Prostate gland (tissue), 2 donors: ENCODE results near the gene DLG4. TPM values are rescaled to one million over a fixed set of nuclear protein-coding genes. Genes with fewer than 3 reads are reported as not detected.
"Not testable (repeated sequence)": the region's sequence is repeated elsewhere in the genome, so short reads cannot be mapped to it uniquely, and the experiment has no call there.

ENCODE experiments used
- DNase-seq: peaks from one replicate; pipeline ENCODE4 v3.0.0-alpha.2; 2019; ENCODE audit warnings: low spot score
- H3K27ac ChIP-seq, 2 donors: fragments of 200-600 bp; sonication (generic); 2 replicates each; pipeline ENCODE4 v1.5.1; 2017 to 2019
- H3K27me3 ChIP-seq: fragments of 200-600 bp; sonication (generic); replicated peaks from 2 replicates; pipeline ENCODE4 v1.5.1; 2019; ENCODE audit not compliant: insufficient read depth
- H3K36me3 ChIP-seq, 2 donors: fragments of 200-600 bp; sonication (generic); 1 replicate in 1 of 2; 2 replicates in 1 of 2; pipeline versions ENCODE4 v1.5.1 to v1.8.1; 2017 to 2019
- H3K4me1 ChIP-seq: fragments of 200-600 bp; sonication (generic); replicated peaks from 2 replicates; pipeline ENCODE4 v1.5.1; 2019
- H3K4me3 ChIP-seq, 2 donors: fragments of 200-600 bp; sonication (generic); 2 replicates each; pipeline ENCODE4 v1.5.1; 2017 to 2019
- H3K9me3 ChIP-seq: fragments of 200-600 bp; sonication (generic); 2 replicates; pipeline ENCODE4 v1.5.1; 2017
- CTCF ChIP-seq, 4 experiments: fragments of 200-600 bp in 2 of 4; fragments of 450-650 bp in 2 of 4; sonication (generic) in 2 of 4; IDR thresholded peaks; 1 replicate in 3 of 4; 2 replicates in 1 of 4; pipeline ENCODE4 v1.5.1; 2016 to 2019; ENCODE audit warnings: antibody characterized with exemption in 4 of 4, mild to moderate bottlenecking in 2 of 4, moderate library complexity in 2 of 4
- POLR2A ChIP-seq: fragments of 450-650 bp; IDR thresholded peaks from one replicate; pipeline ENCODE4 v1.6.1; 2016; ENCODE audit warnings: antibody characterized with exemption, mild to moderate bottlenecking
- POLR2AphosphoS5 ChIP-seq: sonication (generic); formaldehyde crosslinking; IDR thresholded peaks from one replicate; pipeline ENCODE4 v1.6.1; 2017; ENCODE audit warnings: antibody characterized with exemption
- WGBS: methylation state at CpG from one replicate; pipeline ENCODE4 v1.1.5; 2018; 5-methylcytosine and 5-hydroxymethylcytosine counted together
- intact Hi-C: fragments of 100-400 bp; cut with DNase I; formaldehyde crosslinking; loops from one replicate; pipeline ENCODE4 v1.14.2; 2022
- total RNA-seq, 2 donors: library from RNA; depleted of rRNA; stranded (reverse); fragments of >200 nt; gene quantifications; one replicate each; pipeline ENCODE4 v1.1.0, GENCODE V29; 2016

Gene DLG4
- total RNA-seq, 2 donors from 2014 or later, result 9.3 to 31.6 TPM

- intact Hi-C loops, result no loop called here
- Histone ChIP-seq H3K4me1 (no peaks in the 10 kb centered on the region), H3K36me3 (no peaks in the 10 kb centered on the region), H3K27ac (no peak overlapping the region), H3K4me3 (no peak overlapping the region), H3K9me3 (no peaks in the 10 kb centered on the region), H3K27me3 (no peaks in the 10 kb centered on the region)
- DNase-seq, result no peak
- 89% methylated on average over 14 of the region's 14 CpGs for WGBS
- no peak for TF ChIP-seq POLR2AphosphoS5
- no peak for TF ChIP-seq CTCF (IDR thresholded peaks at IDR 0.05)
- TF ChIP-seq POLR2A, result no peak
Observed at GRCh38 chr17:7190276-7190917, 29.2 kb downstream of the DLG4 start.

DNA sequence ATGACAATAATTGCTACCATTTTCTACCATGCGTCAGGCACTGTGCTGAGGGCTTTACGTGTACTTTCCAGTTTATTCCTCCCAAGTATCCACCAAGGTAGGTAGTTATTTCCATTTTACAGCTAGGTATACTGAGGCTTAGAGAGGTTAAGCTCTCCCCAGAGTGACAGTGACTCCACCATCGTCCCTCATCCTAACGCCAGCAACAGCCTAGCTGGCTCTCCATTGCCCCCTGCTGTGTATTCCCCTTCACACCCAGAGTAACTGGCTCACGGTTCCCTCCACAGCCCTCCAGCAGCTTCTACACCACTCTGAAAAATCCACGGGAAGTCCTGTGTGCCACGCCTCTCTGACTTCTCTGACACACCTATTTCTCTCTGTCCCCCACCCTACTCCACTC lies 33.4 kb downstream of the DLG4 start:
- Histone ChIP-seq H3K36me3 (no peaks in the 10 kb centered on the region), H3K27ac (no peak overlapping the region), H3K27me3 (no peaks in the 10 kb centered on the region), H3K4me1 (no peaks in the 10 kb centered on the region), H3K4me3 (no peak overlapping the region), H3K9me3 (no peaks in the 10 kb centered on the region)
- TF ChIP-seq POLR2A, result no peak
- no peak for TF ChIP-seq POLR2AphosphoS5
- no peak for TF ChIP-seq CTCF (IDR thresholded peaks at IDR 0.05)
- intact Hi-C loops, result no loop called here
- DNase-seq, result no peak
- WGBS, result 61% methylated on average over 7 of the region's 7 CpGs

DNA sequence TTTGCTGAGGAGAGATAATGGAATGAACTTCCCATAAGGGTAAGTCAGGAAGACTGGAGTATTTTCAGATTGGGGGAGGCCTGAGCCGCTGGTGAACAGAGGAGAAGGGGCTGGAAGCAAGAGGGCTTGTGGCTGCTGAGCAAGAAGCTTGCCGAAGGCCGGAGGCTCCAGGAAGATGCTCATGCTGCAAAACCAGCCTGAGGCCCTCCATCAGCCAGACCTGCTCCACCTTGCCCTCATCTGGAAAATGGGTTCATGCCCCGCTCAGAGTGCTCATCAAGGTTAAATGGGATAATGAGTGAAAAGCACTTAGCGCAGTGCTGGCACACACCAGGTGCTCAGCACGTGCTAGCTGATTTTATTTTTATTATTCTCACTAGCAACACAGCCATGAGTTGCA lies 35.0 kb downstream of the DLG4 start:
- TF ChIP-seq CTCF (IDR thresholded peaks at IDR 0.05) (no peak), POLR2AphosphoS5 (no peak), POLR2A (no peak)
- WGBS, result 90% methylated on average over 6 of the region's 6 CpGs
- H3K27me3 ChIP-seq, result no peaks in the 10 kb centered on the region
- H3K9me3 ChIP-seq, result no peaks in the 10 kb centered on the region
- H3K36me3 ChIP-seq, result no peaks in the 10 kb centered on the region
- H3K4me3 ChIP-seq, result no peak overlapping the region
- no peak for DNase-seq
- H3K4me1 ChIP-seq, result no peaks in the 10 kb centered on the region
- no peak overlapping the region for H3K27ac ChIP-seq
- intact Hi-C loops, result no loop called here

GRCh38 chr17:7184091-7184488 lies 35.5 kb downstream of the DLG4 start:
- peak; percentile 42 for DNase-seq
- Histone ChIP-seq H3K4me1 (no peaks in the 10 kb centered on the region), H3K9me3 (no peaks in the 10 kb centered on the region), H3K36me3 (no peaks in the 10 kb centered on the region), H3K27ac (no peak overlapping the region), H3K27me3 (no peaks in the 10 kb centered on the region), H3K4me3 (no peak overlapping the region)
- TF ChIP-seq POLR2A (no peak), POLR2AphosphoS5 (no peak), CTCF (IDR thresholded peaks at IDR 0.05) (no peak)
- 52% methylated on average over 14 of the region's 14 CpGs for WGBS
- intact Hi-C loops, result no loop called here

GRCh38 chr17:7183433-7184090 lies 36.1 kb downstream of the DLG4 start:
- WGBS, result 84% methylated on average over 7 of the region's 7 CpGs
- no peak for DNase-seq

GRCh38 chr17:7182101-7182500 lies 37.5 kb downstream of the DLG4 start:
- DNase-seq, H3K4me1 ChIP-seq, H3K9me3 ChIP-seq, H3K27me3 ChIP-seq, intact Hi-C loops, H3K27ac ChIP-seq, H3K4me3 ChIP-seq, H3K36me3 ChIP-seq: not testable (repeated sequence)
- WGBS, result 94% methylated on average over 2 of the region's 2 CpGs

More at GRCh38 chr17:7183433-7184090, 36.1 kb downstream of the DLG4 start:
- Histone ChIP-seq H3K9me3 (no peaks in the 10 kb centered on the region), H3K27ac (no peak overlapping the region), H3K27me3 (no peaks in the 10 kb centered on the region), H3K36me3 (no peaks in the 10 kb centered on the region), H3K4me3 (no peak overlapping the region), H3K4me1 (no peaks in the 10 kb centered on the region)
- intact Hi-C loops, result no loop called here
- no peak for TF ChIP-seq POLR2A
- no peak for TF ChIP-seq CTCF (IDR thresholded peaks at IDR 0.05)
- TF ChIP-seq POLR2AphosphoS5, result no peak
